22Rv1 (cell line): ENCODE results near the gene PPP1R27.

Source experiments
- ZFX ChIP-seq: fragments of 450-650 bp; IDR thresholded peaks from 2 replicates; pipeline ENCODE4 v1.6.1; 2017; ENCODE audit warnings: antibody characterized with exemption, borderline replicate concordance
- TF ChIP-seq, protein P1 (sequence below): fragments of 450-650 bp; IDR thresholded peaks from 2 replicates; pipeline ENCODE4 v1.5.1; 2017; ENCODE audit warnings: mild to moderate bottlenecking

DNA sequence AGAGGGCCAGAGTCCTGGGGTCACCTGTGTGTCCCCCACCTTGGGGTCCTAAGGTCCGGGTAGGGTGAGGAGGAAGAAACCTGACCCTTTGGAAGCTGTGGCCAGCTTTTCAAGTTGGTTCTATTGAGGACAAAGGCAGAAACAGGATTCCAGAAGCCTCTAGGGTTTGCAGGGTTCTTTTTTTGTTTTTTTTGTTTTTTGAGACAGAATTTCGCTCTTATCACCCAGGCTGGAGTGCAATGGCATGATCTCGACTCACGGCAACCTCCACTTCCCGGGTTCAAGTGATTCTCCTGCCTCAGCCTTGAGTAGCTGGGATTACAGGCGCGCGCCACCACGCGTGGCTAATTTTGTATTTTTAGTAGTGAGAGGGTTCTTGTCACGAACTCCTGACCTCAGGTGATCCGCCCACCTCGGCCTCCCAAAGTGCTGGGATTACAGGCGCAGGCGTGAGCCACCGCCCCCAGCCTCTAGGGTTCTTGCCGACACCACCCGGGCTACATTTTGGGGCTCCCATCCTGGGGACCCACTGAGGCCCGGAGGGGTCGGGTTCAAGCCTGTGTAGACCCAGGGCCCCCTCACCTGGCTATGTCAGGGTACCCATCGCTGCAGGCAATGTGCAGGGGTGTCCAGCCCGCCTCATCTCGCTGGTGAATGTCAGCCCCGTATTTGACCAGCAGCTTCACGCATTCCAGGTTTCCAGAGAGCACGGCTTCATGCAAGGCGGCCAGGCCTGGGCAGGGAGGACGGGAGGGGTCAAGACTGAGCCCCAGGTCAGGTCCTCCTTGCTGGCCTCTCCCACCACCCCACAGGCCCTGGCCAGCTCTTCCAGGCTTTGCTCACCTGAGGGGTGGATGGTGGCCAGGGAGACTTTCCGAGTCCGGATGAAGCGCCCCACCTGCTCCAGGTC lies 674 bp downstream of the PPP1R27 start:
- TF ChIP-seq, protein P1, sequence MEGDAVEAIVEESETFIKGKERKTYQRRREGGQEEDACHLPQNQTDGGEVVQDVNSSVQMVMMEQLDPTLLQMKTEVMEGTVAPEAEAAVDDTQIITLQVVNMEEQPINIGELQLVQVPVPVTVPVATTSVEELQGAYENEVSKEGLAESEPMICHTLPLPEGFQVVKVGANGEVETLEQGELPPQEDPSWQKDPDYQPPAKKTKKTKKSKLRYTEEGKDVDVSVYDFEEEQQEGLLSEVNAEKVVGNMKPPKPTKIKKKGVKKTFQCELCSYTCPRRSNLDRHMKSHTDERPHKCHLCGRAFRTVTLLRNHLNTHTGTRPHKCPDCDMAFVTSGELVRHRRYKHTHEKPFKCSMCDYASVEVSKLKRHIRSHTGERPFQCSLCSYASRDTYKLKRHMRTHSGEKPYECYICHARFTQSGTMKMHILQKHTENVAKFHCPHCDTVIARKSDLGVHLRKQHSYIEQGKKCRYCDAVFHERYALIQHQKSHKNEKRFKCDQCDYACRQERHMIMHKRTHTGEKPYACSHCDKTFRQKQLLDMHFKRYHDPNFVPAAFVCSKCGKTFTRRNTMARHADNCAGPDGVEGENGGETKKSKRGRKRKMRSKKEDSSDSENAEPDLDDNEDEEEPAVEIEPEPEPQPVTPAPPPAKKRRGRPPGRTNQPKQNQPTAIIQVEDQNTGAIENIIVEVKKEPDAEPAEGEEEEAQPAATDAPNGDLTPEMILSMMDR: no peak
- TF ChIP-seq ZFX: no peak
